EL (cell line): ENCODE measurements around the gene MRPS15.
A peak's percentile ranks its signal among the peaks of the same experiment; 100 is the strongest.
"Not testable (repeated sequence)": the region's sequence is repeated elsewhere in the genome, so short reads cannot be mapped to it uniquely, and the experiment has no call there.

Source experiments
- DNase-seq: peaks from one replicate; pipeline ENCODE4 v3.0.0-alpha.2; 2016

MRPS15 gene

GRCh38 chr1:36463803-36464604 lies at the start of gene MRPS15:
Gene MRPS15, minus strand, starts transcription at chr1:36464384. Its CDS starts 109 bp downstream, at chr1:36464275.
- peak; percentile 94 for DNase-seq

- no peak for DNase-seq
Observed at GRCh38 chr1:36512842-36513241, 48.7 kb upstream of the MRPS15 start.

GRCh38 chr1:36511804-36512798 lies 47.9 kb upstream of the MRPS15 start:
- DNase-seq, result peak; percentile 40

- not testable (repeated sequence) for DNase-seq
Observed at GRCh38 chr1:36511220-36511619, 47.0 kb upstream of the MRPS15 start.

- no peak for DNase-seq
Observed at GRCh38 chr1:36510418-36510817, 46.2 kb upstream of the MRPS15 start.

- no peak for DNase-seq
Observed at GRCh38 chr1:36508257-36508656, 44.1 kb upstream of the MRPS15 start.

- DNase-seq, result no peak
Observed at GRCh38 chr1:36506276-36506920, 42.2 kb upstream of the MRPS15 start.

GRCh38 chr1:36503733-36504132 lies 39.5 kb upstream of the MRPS15 start:
- DNase-seq, result no peak

GRCh38 chr1:36503159-36503558 lies 39.0 kb upstream of the MRPS15 start:
- DNase-seq, result no peak

- no peak for DNase-seq
Observed at GRCh38 chr1:36502616-36503015, 38.4 kb upstream of the MRPS15 start.

- not testable (repeated sequence) for DNase-seq
Observed at GRCh38 chr1:36501911-36502310, 37.7 kb upstream of the MRPS15 start.

- DNase-seq, result no peak
Observed at GRCh38 chr1:36497207-36497606, 33.0 kb upstream of the MRPS15 start.

- DNase-seq, result no peak
Observed at GRCh38 chr1:36494971-36495370, 30.8 kb upstream of the MRPS15 start.

GRCh38 chr1:36493524-36493923 lies 29.3 kb upstream of the MRPS15 start:
- DNase-seq, result no peak

- DNase-seq, result no peak
Observed at GRCh38 chr1:36492491-36492890, 28.3 kb upstream of the MRPS15 start.

- not testable (repeated sequence) for DNase-seq
Observed at GRCh38 chr1:36489258-36490051, 25.3 kb upstream of the MRPS15 start.

- DNase-seq, result no peak
Observed at GRCh38 chr1:36487906-36488305, 23.7 kb upstream of the MRPS15 start.

GRCh38 chr1:36487336-36487725 lies 23.1 kb upstream of the MRPS15 start:
- not testable (repeated sequence) for DNase-seq

- DNase-seq, result no peak
Observed at GRCh38 chr1:36486439-36487335, 22.5 kb upstream of the MRPS15 start.

- DNase-seq, result no peak
Observed at GRCh38 chr1:36486093-36486438, 21.9 kb upstream of the MRPS15 start.

GRCh38 chr1:36484099-36484498 lies 19.9 kb upstream of the MRPS15 start:
- no peak for DNase-seq
